ENCODE results near the gene BLOC1S1. TPM values are rescaled to one million over a fixed set of nuclear protein-coding genes. Genes with fewer than 3 reads are reported as not detected.
"Not testable (repeated sequence)": the region's sequence is repeated elsewhere in the genome, so short reads cannot be mapped to it uniquely, and the experiment has no call there.

The BLOC1S1 gene
- total RNA-seq, 1 donor from 2014 or later: 46.0 TPM

- no peak for DNase-seq
These were observed 29.7 kb downstream of the BLOC1S1 start for GRCh38 chr12:55745361-55746173.

DNA sequence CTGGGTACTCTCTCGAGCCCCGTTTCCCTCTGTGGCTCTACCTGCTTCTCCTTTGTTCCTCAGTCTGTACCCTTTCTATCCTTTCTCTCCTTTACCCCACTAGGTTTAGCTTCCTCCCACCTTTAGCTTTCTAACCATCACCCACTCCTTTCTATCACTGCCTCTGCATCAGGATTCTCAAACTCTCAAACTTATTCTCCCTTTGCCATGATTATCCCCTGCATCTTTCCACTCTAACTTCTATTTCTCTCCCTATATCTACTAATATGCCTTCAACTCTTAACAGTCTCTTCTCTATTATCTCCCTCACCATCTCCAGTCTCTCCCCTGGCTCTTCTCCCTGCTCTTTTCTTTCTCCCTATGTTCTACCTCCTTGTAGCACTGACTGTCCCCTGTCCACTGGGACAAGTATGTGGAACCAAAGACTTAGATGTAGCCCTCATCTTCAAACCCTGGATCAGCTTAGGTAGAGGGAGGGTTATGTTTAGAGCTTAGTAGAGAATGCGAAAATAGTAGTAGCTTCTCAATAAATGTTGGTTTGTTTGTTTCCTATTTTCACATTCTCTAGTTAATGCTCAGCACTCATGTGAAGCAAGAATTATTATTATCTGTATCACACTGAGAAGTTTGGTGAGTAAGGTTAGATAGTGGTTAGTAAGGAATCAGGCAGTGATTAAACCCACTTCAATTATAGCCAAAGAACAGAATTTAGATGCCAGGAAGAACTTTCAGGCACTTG lies 30.5 kb downstream of the BLOC1S1 start:
- no peak for DNase-seq

DNA sequence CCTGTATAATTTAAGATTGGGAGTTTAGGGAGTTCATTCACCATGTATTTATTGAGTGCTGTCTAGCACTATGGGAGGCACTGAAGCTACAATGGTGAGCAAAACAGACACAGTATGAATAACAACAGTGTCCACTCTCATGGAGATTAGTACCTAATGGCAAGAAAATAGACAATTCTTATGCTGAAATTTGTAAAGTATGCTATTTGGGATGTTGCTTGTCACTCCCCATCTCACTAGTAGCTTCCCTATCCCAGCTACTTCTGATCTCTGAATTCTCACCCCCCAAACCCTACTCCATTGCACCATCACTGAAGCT lies 31.0 kb downstream of the BLOC1S1 start:
- DNase-seq: no peak

DNA sequence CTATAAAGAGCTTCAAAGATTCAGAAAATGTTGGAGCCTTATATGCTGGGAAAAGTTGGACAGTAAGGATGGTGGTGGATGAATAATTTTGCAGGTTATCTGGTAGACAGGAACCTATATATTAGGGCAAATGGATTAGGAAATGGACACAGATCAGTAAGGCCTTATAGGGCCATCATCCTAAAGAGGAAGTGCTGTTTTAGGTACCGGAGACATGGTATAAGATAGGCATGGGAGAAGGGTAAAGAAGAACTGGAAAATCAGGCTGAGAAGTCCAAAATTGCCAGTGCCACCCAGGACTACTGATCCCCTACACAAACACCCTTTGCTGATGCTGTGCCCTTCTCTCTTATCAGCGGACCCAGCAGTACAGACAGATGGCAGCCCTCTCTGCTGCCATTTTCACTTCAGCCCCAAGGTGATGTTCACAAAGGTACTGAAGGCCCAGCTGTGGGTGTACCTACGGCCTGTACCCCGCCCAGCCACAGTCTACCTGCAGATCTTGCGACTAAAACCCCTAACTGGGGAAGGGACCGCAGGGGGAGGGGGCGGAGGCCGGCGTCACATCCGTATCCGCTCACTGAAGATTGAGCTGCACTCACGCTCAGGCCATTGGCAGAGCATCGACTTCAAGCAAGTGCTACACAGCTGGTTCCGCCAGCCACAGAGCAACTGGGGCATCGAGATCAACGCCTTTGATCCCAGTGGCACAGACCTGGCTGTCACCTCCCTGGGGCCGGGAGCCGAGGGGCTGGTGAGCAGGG lies 32.6 kb downstream of the BLOC1S1 start:
- DNase-seq: no peak

DNA sequence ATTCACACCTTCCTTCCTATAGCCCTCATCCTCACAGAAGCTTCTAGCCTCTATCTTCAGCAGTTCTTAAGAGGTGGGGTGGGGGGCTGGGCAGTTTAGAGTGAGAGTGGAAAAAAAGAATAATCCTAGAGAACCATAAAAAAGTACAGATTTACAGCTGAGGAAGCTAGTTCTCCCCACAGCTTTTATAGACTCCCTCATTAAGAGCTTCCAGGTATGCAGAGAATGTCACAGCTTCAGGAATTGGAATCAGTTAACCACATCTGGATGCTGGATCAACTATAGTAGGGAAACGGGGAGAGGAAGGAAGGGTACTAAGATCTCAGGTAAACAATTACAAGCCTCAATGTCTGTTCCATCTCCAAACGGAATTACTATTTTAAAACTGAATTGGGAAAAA lies 39.4 kb downstream of the BLOC1S1 start:
- no peak for DNase-seq

DNA sequence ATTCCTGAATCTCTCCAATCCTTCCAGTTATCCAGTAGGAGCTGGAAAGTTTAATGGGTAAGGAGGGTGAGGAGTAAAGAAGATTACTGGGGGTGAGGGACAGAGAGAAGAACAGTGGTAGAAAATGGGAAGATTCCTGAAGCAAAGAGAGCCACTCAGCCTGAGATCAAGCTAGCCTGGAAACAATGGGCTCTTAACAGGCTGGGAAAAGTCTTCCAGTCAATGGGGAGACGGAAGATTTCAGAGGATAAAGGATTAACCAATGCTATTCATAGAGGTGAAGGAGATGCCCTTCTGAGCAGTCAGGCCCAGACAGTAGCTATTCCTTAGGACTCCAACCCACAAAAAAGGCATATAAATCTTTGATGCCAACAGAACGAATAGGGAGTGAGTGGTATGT lies 41.9 kb downstream of the BLOC1S1 start:
- DNase-seq: no peak

DNA sequence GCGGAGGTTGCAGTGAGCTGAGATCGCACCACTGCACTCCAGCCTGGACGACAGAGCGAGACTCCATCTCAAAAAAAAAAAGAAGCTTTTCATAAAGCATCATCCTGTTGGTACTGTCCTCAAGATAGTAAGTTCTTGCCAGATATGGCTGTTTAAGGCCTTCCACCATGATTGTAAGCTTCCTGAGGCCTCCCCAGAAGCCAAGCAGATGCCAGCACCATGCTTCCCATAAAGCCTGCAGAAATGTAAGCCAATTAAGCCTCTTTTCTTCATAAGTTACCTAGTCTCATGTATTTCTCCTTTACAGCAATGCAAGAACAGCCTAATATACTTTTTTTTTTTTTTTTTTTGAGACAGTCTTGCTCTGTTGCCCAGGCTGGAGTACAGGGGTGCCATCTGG lies 42.7 kb downstream of the BLOC1S1 start:
- DNase-seq: not testable (repeated sequence)

GRCh38 chr12:55760663-55761062 lies 44.8 kb downstream of the BLOC1S1 start:
- DNase-seq: no peak

DNA sequence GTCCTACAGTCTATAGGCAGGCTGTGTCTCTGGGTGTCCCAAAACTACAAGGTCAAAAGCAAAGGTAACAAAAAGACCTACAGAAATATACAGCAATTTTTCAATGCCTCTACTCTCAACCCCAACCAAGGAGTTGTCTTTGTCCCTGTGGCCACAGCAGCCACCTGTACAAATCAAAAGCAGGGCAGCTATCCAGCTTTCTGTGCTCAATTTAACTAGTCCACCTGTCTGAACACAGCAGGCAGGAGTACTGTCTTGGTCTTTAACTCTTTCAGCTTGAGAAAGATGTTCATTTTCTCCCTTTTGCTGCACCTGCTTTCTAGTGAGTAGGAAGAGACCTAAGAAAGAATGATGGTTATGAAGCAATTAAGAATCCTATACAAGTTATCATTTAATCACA lies 46.8 kb downstream of the BLOC1S1 start:
- no peak for DNase-seq

DNA sequence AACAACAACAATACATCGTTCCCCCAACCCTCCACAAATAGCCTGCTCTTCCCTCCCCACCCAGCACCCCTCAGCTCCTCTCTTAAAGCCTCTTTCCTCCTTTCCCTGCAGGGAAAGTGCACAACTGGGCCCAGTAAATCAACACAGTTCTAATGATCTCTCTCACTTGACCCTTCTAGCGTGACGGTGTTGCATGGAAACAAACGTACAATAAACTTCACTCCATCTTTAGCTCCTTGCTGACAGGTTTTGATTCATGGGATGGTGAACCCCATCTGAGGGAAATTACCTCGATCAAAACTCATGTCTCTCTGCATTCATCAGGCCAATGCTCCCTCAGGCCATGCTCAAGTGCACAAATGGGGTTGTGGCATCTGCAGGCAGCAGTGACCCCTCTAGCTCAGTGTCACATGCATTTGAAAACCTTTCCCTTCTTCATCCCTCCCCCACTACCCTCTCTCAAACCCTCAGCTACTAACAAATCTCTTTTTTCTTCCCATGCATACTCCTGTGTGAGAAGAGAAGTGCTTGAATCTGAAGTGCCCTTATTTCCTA lies 50.0 kb downstream of the BLOC1S1 start:
- no peak for DNase-seq

GRCh38 chr12:55767156-55767555 lies 51.3 kb downstream of the BLOC1S1 start:
- DNase-seq: no peak

Small RNA genes lying within 50 kb of the gene (small RNA-seq; reads per million reads assigned to genes)
- gene AC009779.1 (not detected), gene RF00017 (not detected)

Other genes starting within 250 kb of the BLOC1S1 start
- gene OR6C70, start 245.9 kb upstream of the BLOC1S1 start, total RNA-seq: not detected
- not detected for gene OR6C68, start 223.7 kb upstream of the BLOC1S1 start, total RNA-seq
- not detected for gene OR6C4, start 166.4 kb upstream of the BLOC1S1 start, total RNA-seq
- not detected for gene OR2AP1, start 143.6 kb upstream of the BLOC1S1 start, total RNA-seq
- gene OR10P1, start 79.2 kb upstream of the BLOC1S1 start, total RNA-seq: not detected
- gene ITGA7, start 8.1 kb upstream of the BLOC1S1 start, total RNA-seq: 6.2 TPM
- 6.6 TPM for gene RDH5, start 4.3 kb downstream of the BLOC1S1 start, total RNA-seq
- 187 TPM for gene CD63, start 13.0 kb downstream of the BLOC1S1 start, total RNA-seq
- gene GDF11, start 27.1 kb downstream of the BLOC1S1 start, total RNA-seq: 6.6 TPM
- 84.7 TPM for gene SARNP, start 101.7 kb downstream of the BLOC1S1 start, total RNA-seq
- 6.2 TPM for gene ORMDL2, start 102.0 kb downstream of the BLOC1S1 start, total RNA-seq
- gene DNAJC14, start 113.5 kb downstream of the BLOC1S1 start, total RNA-seq: 36.3 TPM
- gene MMP19, start 126.9 kb downstream of the BLOC1S1 start, total RNA-seq: not detected
- gene PYM1, start 211.8 kb downstream of the BLOC1S1 start, total RNA-seq: 20.0 TPM
- gene DGKA, start 215.1 kb downstream of the BLOC1S1 start, total RNA-seq: 10.9 TPM
- gene PMEL, start 250.0 kb downstream of the BLOC1S1 start, total RNA-seq: not detected

Measured in occipital lobe (tissue), 3 donors.